Gastroesophageal sphincter (tissue), 3 donors: ENCODE results near the gene KIAA1614.

Source experiments
- CTCF ChIP-seq, 4 experiments: fragments of 200-600 bp in 2 of 4; fragments of 450-650 bp in 2 of 4; sonication (generic) in 1 of 4; IDR thresholded peaks; one replicate each; pipeline ENCODE4 v1.5.1; 2017 to 2019; ENCODE audit warnings: antibody characterized with exemption in 4 of 4, mild to moderate bottlenecking in 2 of 4, moderate library complexity in 2 of 4
- POLR2A ChIP-seq, 2 donors: fragments of 450-650 bp; IDR thresholded peaks; one replicate each; pipeline ENCODE4 v1.6.1; 2017; ENCODE audit warnings: antibody characterized with exemption in 2 of 2, mild to moderate bottlenecking in 2 of 2, moderate library complexity in 1 of 2

- TF ChIP-seq CTCF (IDR thresholded peaks at IDR 0.05) (no peak), POLR2A (IDR thresholded peaks at IDR 0.05) (no peak)
These were observed 25.0 kb downstream of the KIAA1614 start for GRCh38 chr1:180937624-180938225.
